A549 (cell line): ENCODE measurements around the gene TCF7L2.

ENCODE experiments used
- CBX8 ChIP-seq: fragments of 200-600 bp; sonication (generic); IDR thresholded peaks from 2 replicates; pipeline ENCODE4 v1.6.1; 2016
- CHD4 ChIP-seq: fragments of 200-600 bp; sonication (generic); IDR thresholded peaks from 2 replicates; pipeline ENCODE4 v1.6.1; 2016; ENCODE audit warnings: antibody characterized with exemption, mild to moderate bottlenecking, borderline replicate concordance
- EHF ChIP-seq: fragments of 250-450 bp; sonication (Bioruptor Pico); IDR thresholded peaks from 2 replicates; pipeline ENCODE4 v1.5.0; 2020; ENCODE audit warnings: mild to moderate bottlenecking
- EHMT2 ChIP-seq: fragments of 200-600 bp; sonication (generic); IDR thresholded peaks from 2 replicates; pipeline ENCODE4 v1.6.1; 2016; ENCODE audit warnings: antibody characterized with exemption, low read depth, mild to moderate bottlenecking, moderate library complexity
- EP300 ChIP-seq, 2 experiments: fragments of >200 bp; sonication (Bioruptor Twin); formaldehyde crosslinking; IDR thresholded peaks; 2 replicates in 1 of 2; 3 replicates in 1 of 2; pipeline ENCODE4 v1.6.1; 2016 to 2017
- MAFK ChIP-seq: fragments of 450-650 bp; IDR thresholded peaks from 2 replicates; pipeline ENCODE4 v1.6.1; 2014; ENCODE audit not compliant: partially characterized antibody
- POLR2A ChIP-seq: IDR thresholded peaks from 2 replicates; pipeline ENCODE4 v1.6.1; 2012; ENCODE audit warnings: mild to moderate bottlenecking, low read length
- RAD21 ChIP-seq, 2 experiments: fragments of >200 bp in 1 of 2; sonication (Bioruptor Twin) in 1 of 2; formaldehyde crosslinking in 1 of 2; IDR thresholded peaks in 1 of 2; conservative IDR thresholded peaks in 1 of 2; 2 replicates in 1 of 2; 3 replicates in 1 of 2; pipeline ENCODE4 v1.6.1; 2012 to 2018; ENCODE audit warnings: inconsistent platforms in 1 of 2
- RFX5 ChIP-seq: fragments of 450-650 bp; IDR thresholded peaks from 2 replicates; pipeline ENCODE4 v1.7.1; 2014; ENCODE audit warnings: antibody characterized with exemption, mild to moderate bottlenecking, moderate library complexity
- SMC3 ChIP-seq: fragments of >200 bp; sonication (Bioruptor Twin); formaldehyde crosslinking; IDR thresholded peaks from 3 replicates; pipeline ENCODE4 v1.6.1; 2018; ENCODE audit warnings: inconsistent platforms
- TF ChIP-seq, protein P1 (sequence below): fragments of >200 bp; sonication (Bioruptor Twin); formaldehyde crosslinking; IDR thresholded peaks from 3 replicates; pipeline ENCODE4 v1.5.1; 2016
- TF ChIP-seq, protein P2 (sequence below): fragments of 200-600 bp; sonication (generic); IDR thresholded peaks from 2 replicates; pipeline ENCODE4 v1.6.1; 2016; ENCODE audit warnings: antibody characterized with exemption, mild to moderate bottlenecking, moderate library complexity
- TF ChIP-seq, protein P3 (sequence below): IDR thresholded peaks from 2 replicates; pipeline ENCODE4 v1.6.1; 2012
- TF ChIP-seq, protein P4 (sequence below): fragments of >200 bp; sonication (Bioruptor Twin); formaldehyde crosslinking; IDR thresholded peaks from 2 replicates; pipeline ENCODE4 v1.6.1; 2016

DNA sequence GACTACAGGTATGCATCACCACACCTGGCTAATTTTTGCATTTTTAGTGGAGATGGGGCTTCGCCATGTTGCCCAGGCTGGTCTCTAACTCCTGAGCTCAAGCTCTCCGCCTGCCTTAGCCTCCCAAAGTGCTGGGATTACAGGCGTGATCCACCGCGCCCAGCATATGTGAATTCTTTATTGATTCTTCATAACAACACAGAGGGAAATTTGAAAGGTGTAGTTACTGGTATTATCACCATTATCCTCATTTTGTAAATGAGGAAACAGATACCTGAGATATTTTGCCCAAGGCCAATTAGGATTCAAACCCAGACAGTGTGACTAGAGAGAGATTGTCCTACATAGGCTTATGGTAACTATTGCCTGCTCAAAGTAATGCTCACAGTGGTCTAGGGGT, 22.6 kb downstream of the TCF7L2 start:
- TF ChIP-seq CBX8: no peak
- TF ChIP-seq, protein P1, sequence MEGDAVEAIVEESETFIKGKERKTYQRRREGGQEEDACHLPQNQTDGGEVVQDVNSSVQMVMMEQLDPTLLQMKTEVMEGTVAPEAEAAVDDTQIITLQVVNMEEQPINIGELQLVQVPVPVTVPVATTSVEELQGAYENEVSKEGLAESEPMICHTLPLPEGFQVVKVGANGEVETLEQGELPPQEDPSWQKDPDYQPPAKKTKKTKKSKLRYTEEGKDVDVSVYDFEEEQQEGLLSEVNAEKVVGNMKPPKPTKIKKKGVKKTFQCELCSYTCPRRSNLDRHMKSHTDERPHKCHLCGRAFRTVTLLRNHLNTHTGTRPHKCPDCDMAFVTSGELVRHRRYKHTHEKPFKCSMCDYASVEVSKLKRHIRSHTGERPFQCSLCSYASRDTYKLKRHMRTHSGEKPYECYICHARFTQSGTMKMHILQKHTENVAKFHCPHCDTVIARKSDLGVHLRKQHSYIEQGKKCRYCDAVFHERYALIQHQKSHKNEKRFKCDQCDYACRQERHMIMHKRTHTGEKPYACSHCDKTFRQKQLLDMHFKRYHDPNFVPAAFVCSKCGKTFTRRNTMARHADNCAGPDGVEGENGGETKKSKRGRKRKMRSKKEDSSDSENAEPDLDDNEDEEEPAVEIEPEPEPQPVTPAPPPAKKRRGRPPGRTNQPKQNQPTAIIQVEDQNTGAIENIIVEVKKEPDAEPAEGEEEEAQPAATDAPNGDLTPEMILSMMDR: no peak
- TF ChIP-seq, protein P2, sequence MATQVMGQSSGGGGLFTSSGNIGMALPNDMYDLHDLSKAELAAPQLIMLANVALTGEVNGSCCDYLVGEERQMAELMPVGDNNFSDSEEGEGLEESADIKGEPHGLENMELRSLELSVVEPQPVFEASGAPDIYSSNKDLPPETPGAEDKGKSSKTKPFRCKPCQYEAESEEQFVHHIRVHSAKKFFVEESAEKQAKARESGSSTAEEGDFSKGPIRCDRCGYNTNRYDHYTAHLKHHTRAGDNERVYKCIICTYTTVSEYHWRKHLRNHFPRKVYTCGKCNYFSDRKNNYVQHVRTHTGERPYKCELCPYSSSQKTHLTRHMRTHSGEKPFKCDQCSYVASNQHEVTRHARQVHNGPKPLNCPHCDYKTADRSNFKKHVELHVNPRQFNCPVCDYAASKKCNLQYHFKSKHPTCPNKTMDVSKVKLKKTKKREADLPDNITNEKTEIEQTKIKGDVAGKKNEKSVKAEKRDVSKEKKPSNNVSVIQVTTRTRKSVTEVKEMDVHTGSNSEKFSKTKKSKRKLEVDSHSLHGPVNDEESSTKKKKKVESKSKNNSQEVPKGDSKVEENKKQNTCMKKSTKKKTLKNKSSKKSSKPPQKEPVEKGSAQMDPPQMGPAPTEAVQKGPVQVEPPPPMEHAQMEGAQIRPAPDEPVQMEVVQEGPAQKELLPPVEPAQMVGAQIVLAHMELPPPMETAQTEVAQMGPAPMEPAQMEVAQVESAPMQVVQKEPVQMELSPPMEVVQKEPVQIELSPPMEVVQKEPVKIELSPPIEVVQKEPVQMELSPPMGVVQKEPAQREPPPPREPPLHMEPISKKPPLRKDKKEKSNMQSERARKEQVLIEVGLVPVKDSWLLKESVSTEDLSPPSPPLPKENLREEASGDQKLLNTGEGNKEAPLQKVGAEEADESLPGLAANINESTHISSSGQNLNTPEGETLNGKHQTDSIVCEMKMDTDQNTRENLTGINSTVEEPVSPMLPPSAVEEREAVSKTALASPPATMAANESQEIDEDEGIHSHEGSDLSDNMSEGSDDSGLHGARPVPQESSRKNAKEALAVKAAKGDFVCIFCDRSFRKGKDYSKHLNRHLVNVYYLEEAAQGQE: no peak
- TF ChIP-seq, protein P3, sequence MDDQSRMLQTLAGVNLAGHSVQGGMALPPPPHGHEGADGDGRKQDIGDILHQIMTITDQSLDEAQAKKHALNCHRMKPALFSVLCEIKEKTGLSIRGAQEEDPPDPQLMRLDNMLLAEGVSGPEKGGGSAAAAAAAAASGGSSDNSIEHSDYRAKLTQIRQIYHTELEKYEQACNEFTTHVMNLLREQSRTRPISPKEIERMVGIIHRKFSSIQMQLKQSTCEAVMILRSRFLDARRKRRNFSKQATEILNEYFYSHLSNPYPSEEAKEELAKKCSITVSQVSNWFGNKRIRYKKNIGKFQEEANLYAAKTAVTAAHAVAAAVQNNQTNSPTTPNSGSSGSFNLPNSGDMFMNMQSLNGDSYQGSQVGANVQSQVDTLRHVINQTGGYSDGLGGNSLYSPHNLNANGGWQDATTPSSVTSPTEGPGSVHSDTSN: no peak
- TF ChIP-seq RFX5: no peak
- TF ChIP-seq POLR2A: no peak
- TF ChIP-seq MAFK: no peak
- no peak for TF ChIP-seq EHF
- TF ChIP-seq EP300 (IDR thresholded peaks at IDR 0.05): no peak
- TF ChIP-seq, protein P4, sequence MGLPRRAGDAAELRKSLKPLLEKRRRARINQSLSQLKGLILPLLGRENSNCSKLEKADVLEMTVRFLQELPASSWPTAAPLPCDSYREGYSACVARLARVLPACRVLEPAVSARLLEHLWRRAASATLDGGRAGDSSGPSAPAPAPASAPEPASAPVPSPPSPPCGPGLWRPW: no peak
- TF ChIP-seq SMC3: no peak
- TF ChIP-seq EHMT2: no peak
- TF ChIP-seq CHD4: no peak
- no peak for TF ChIP-seq RAD21 (conservative IDR thresholded peaks at IDR 0.05 in 1 of 2, IDR thresholded peaks at IDR 0.05 in 1 of 2)
